Peyer's patch (tissue), 4 donors: Measurements from ENCODE around the gene MRLN.

ENCODE experiments used
- CTCF ChIP-seq, 6 experiments: fragments of 450-650 bp in 4 of 6; fragments of 200-600 bp in 2 of 6; sonication (generic) in 1 of 6; IDR thresholded peaks; one replicate each; pipeline ENCODE4 v1.5.1; 2017 to 2019; ENCODE audit warnings: antibody characterized with exemption in 6 of 6, mild to moderate bottlenecking in 3 of 6, moderate library complexity in 1 of 6
- POLR2A ChIP-seq, 2 donors: fragments of 450-650 bp; IDR thresholded peaks; one replicate each; pipeline ENCODE4 v1.5.1; 2017; ENCODE audit warnings: antibody characterized with exemption in 2 of 2, mild to moderate bottlenecking in 2 of 2, moderate library complexity in 2 of 2

GRCh38 chr10:59734014-59734462 is 19.2 kb downstream of the MRLN start:
- TF ChIP-seq CTCF (IDR thresholded peaks at IDR 0.05), result no peak
- no peak for TF ChIP-seq POLR2A (IDR thresholded peaks at IDR 0.05)
